Kidney (tissue), 14 donors: ENCODE results near the gene KIAA1671. TPM values are rescaled to one million over a fixed set of nuclear protein-coding genes. Genes with fewer than 3 reads are reported as not detected.

ENCODE experiments used
- DNase-seq, 5 donors: peaks; one replicate each; pipeline ENCODE4 v3.0.0-alpha.2; 2013 to 2020
- FAIRE-seq: peaks from 2 replicates; lab custom pipeline; 2012; peaks lifted over from hg19 to GRCh38; lab: Jason Lieb, UNC
- H3K27ac ChIP-seq, 2 donors: one replicate each; pipeline ENCODE4 v1.7.0; 2013; ENCODE audit warnings: low read depth in 2 of 2, low read length in 2 of 2, inconsistent platforms in 1 of 2
- H3K27me3 ChIP-seq: one replicate; pipeline ENCODE4 v1.7.1; 2013; ENCODE audit warnings: low read length, inconsistent platforms; ENCODE audit not compliant: control insufficient read depth, insufficient read depth
- H3K36me3 ChIP-seq, 3 donors: one replicate each; pipeline versions ENCODE4 v1.7.0 to v1.7.1; 2013; ENCODE audit warnings: low read length in 3 of 3, control low read depth in 1 of 3, inconsistent platforms in 1 of 3; ENCODE audit not compliant: insufficient read depth in 3 of 3, control insufficient read depth in 2 of 3
- H3K4me1 ChIP-seq, 3 donors: one replicate each; pipeline versions ENCODE4 v1.7.0 to v1.7.1; 2013; ENCODE audit warnings: low read length in 3 of 3, inconsistent platforms in 1 of 3, low read depth in 1 of 3; ENCODE audit not compliant: control insufficient read depth in 2 of 3, insufficient read depth in 2 of 3
- H3K4me3 ChIP-seq, 3 donors: one replicate each; pipeline versions ENCODE4 v1.7.0 to v1.8.1; 2013; ENCODE audit warnings: low read length in 3 of 3, control low read depth in 1 of 3, inconsistent platforms in 1 of 3
- H3K9ac ChIP-seq, 3 donors: one replicate each; pipeline versions ENCODE4 v1.7.0 to v1.7.1; 2013; ENCODE audit warnings: low read length in 3 of 3, control low read depth in 1 of 3, inconsistent platforms in 1 of 3
- H3K9me3 ChIP-seq, 3 donors: one replicate each; pipeline versions ENCODE4 v1.7.0 to v1.7.1; 2013; ENCODE audit warnings: low read length in 3 of 3, control low read depth in 1 of 3, inconsistent platforms in 1 of 3; ENCODE audit not compliant: control insufficient read depth in 2 of 3, insufficient read depth in 1 of 3
- CTCF ChIP-seq: IDR thresholded peaks from 3 replicates; pipeline ENCODE4 v1.5.1; 2012; ENCODE audit warnings: mild to moderate bottlenecking, moderate library complexity, borderline replicate concordance; ENCODE audit not compliant: insufficient read depth; ENCODE audit errors: extremely low read depth
- intact Hi-C: fragments of 100-400 bp; cut with DNase I; formaldehyde crosslinking; loops from one replicate; pipeline ENCODE4 v1.11.1; 2022
- polyA plus RNA-seq: library from polyadenylated mRNA; stranded (reverse); fragments of 350-450 nt; fragmentation: Illumina TruSeq; extraction: RNeasy Lipid Tissue Mini Kit (QIAGEN cat#74804); gene quantifications from one replicate; pipeline ENCODE4 v1.2.3, GENCODE V29; 2014; ENCODE audit warnings: low read depth, low replicate concordance; ENCODE audit not compliant: insufficient read depth
- total RNA-seq: library from RNA; stranded (reverse); fragmentation: NEBNext Ultra II Directional; extraction: Animal tissue kit (Norgen Biotek cat#: 25700); gene quantifications from one replicate; pipeline ENCODE4 v1.2.1, GENCODE V29; 2021
- donor health status: control.
- donor health status: control.
- donor health status: control.
- donor health status: control.
- donor health status: control.
- donor health status: DM: yes; HTN: yes; CAD: no.
- donor health status: Normal renal cell carcinoma (clear cell type).

KIAA1671 gene
- total and polyA plus RNA-seq, 2 donors from 2014 or later = 7.3 to 65.2 TPM

- FAIRE-seq (no peak), DNase-seq (no peak)
- no peaks in the 10 kb centered on the region for H3K27me3 ChIP-seq
- no peak for TF ChIP-seq CTCF
- H3K9ac ChIP-seq = no peak overlapping the region
- no peaks in the 10 kb centered on the region for H3K9me3 ChIP-seq
- intact Hi-C loops = no loop called here
- peaks cover 0 to 7% (median 0%) of the 10 kb centered on the region in 3 donors for H3K4me1 ChIP-seq
- H3K4me3 ChIP-seq = no peak overlapping the region
- no peaks in the 10 kb centered on the region for H3K36me3 ChIP-seq
- H3K27ac ChIP-seq = no peak overlapping the region
Measured at GRCh38 chr22:25105817-25106650, 153.5 kb downstream of the KIAA1671 start.

- no peaks in the 10 kb centered on the region for H3K9me3 ChIP-seq
- no peaks in the 10 kb centered on the region for H3K36me3 ChIP-seq
- H3K4me3 ChIP-seq = no peak overlapping the region
- TF ChIP-seq CTCF = no peak
- peak overlapping the region in 1 of 2 donors; percentile 78 for H3K27ac ChIP-seq
- FAIRE-seq (no peak), DNase-seq (no peak)
- no peak overlapping the region for H3K9ac ChIP-seq
- H3K4me1 ChIP-seq = peaks cover 0 to 29% (median 26%) of the 10 kb centered on the region in 3 donors
- intact Hi-C loops = no loop called here
- H3K27me3 ChIP-seq = no peaks in the 10 kb centered on the region
Measured at GRCh38 chr22:25109878-25110595, 157.5 kb downstream of the KIAA1671 start.

- H3K4me1 ChIP-seq = peaks cover 0 to 31% (median 29%) of the 10 kb centered on the region in 3 donors
- peak overlapping the region in 1 of 3 donors; percentile 74 for H3K4me3 ChIP-seq
- H3K27me3 ChIP-seq = no peaks in the 10 kb centered on the region
- intact Hi-C loops = no loop called here
- DNase-seq = no peak
- no peak for TF ChIP-seq CTCF
- no peak for FAIRE-seq
- peak overlapping the region in 1 of 3 donors; percentile 78 for H3K9ac ChIP-seq
- no peaks in the 10 kb centered on the region for H3K36me3 ChIP-seq
- H3K9me3 ChIP-seq = no peaks in the 10 kb centered on the region
- peak overlapping the region; percentile 78 to 85 for H3K27ac ChIP-seq
Measured at GRCh38 chr22:25110596-25110845, 158.0 kb downstream of the KIAA1671 start.
